GM18870 (cell line): ENCODE data around the gene NPFF.
"Not testable (repeated sequence)": the region's sequence is repeated elsewhere in the genome, so short reads cannot be mapped to it uniquely, and the experiment has no call there.

ENCODE experiments used
- ATAC-seq: cut with Tn5 transposase; IDR thresholded peaks from one replicate; pipeline ENCODE4 v1.9.1; 2021; ENCODE audit warnings: moderate library complexity; ENCODE audit not compliant: unreplicated experiment

NPFF gene

DNA sequence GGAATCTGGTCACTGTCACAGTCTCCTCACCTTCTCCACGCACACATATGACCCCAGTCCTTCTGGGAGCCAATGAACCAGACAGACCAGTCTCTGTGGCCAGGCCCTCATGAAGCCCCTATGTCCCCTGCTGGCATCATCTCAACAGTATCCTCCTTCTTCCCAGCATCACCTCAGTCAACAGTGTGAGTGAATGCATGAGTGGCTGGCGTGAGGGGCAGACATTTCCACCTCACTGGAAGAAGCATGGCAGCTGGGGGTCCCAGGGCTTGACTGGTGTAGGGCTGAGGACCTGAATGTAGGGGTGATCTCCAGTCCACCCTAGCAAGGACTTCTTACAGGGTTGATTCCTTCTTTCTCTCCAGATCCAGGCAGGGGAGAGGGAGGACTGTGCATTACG is 9.8 kb downstream of the NPFF start:
- ATAC-seq, result no peak

DNA sequence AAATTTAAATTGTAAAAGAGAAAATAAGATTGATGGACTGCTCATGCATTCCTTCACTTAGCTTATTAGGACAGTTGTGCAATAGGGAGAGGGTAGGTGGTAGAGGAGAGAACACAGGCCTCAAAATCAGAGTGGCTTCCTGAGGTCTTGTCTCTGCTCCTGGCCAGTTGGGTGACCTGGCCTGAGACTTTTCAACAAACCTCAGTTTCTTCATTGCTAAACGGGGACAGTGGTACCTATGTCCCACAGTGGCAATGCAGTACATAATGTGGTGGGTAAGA is 10.6 kb downstream of the NPFF start:
- no peak for ATAC-seq

DNA sequence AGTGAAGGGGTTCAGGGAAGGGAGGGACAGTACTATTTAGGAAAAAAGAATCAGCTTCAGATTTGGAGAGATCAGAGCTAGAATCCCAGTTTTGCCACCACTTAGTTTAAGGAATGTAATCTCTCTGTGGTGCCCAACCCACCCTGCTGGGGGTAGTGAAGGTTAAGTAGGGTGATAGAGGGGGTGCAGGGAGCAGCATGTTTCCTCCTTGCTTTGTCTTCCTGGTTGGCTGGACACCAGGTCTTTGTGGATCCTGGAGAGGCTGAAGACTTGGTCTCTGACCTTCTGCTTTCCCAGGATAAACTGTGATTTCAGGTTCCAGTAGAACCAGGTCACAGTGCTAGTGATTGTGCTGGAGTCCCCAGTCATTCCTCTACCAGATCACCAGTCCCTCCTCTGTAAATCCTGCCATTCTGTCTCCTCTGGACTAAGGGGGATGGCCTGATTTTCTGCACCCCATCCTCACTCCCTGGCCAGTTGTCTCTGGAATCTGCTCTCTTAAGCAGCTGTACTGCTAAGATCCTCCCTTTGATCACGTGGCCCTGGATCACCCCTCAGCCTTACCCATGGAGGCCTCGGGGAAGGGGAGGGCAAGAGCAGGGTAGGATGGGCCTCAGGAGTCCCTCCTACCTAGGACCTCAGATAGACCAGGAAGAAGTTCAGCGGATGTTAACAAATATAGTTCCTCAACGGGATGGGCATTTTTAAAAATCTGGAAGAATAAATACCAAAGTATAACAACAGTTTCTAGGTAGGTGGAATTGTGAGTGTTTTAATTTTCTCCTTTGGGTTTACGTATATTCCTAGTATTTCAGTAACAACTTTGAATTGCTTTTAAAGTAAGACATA is 11.2 kb downstream of the NPFF start:
- no peak for ATAC-seq

DNA sequence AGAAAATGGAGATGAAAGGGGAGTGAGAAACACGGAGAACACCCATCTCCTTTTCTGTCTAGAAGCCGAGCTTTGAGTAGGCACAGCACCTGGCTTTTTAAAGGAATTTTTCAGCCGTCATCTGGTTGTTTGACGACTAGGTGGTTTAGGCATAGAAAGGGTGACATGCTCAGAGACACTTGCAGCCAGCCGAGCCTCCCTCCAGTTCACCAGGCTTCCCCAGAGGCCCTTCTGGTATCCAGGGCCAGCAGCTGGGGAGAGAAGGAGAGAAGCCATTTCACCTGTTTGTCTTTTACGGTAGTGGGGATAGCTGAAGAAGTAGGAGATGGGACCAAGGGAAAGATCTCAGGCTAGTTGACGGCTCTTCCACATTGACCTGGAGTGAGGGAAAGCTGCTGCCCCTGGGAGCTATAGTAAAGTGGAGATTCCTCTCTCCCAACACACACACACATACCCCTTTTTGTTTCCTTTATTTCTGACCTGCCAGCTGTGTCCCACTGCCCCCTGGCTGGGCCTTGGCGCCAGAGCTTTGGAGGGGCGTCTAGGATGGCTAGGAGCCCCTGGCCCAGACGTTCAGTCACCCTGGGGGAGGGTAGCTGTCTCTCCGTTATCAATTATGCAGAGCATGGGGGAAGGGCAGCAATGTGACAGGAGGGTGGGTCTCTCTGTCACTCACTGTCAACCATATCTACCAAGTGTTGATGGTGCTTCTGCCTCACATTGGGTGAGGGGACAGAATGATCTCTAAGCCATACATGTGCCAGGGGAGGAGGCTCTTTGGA is 13.5 kb downstream of the NPFF start:
- no peak for ATAC-seq

DNA sequence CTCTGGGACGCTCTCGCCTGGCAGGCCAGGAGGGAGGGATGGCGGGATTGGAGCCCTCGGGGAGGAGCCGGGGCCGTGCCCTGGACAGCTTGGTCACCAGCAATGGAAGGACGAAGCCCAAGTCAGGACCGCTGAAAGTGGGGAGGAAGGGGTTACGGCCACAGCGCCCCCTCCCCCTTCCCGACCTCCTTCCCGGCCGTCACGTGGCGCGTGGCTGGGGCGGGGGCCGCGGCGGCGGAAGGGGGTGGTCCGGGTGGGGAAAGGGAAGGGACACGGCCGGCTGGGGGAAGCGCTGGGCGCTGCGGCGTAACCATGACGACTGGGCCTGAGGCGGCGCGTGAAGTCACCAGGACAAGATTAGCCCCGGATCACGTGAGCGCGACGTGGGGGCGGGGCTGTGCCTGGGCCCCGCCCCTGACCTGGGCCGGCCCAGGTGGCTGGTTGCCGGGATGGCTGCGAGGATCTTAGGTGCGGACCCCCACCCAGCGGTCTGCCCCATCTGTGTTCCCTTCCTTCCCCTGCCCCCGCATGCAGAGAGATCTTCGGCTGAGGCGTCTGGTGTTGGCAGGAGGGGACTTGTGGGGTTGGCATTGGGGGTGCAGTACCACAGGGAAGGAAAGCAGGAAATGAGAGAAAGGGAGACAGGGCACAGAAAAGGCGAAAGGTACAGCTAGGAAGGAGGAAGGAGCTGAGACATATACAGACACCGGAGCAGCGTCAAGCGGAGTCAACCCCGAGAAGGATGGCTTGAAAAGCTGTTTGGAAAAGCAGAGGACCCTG is 14.3 kb downstream of the NPFF start:
- ATAC-seq, result no peak

DNA sequence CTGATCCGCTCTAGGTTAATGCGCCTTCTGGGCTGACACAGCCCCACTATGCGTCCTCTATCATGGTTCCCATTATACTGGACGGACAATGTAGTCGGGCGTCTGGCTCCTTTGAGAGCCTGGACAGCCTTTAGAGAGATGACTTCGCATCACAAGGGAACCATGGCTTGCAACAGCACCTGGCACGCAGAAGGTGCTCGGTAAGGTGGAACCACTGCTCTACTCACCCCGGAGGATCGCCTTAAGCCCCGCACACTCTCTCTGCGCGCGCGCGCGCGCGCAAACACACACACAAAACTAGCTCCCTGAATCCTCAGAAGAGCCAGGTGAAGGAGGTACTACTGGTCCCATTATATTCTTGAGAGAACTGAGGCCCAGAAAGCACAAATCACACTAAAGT is 15.1 kb downstream of the NPFF start:
- ATAC-seq, result no peak

DNA sequence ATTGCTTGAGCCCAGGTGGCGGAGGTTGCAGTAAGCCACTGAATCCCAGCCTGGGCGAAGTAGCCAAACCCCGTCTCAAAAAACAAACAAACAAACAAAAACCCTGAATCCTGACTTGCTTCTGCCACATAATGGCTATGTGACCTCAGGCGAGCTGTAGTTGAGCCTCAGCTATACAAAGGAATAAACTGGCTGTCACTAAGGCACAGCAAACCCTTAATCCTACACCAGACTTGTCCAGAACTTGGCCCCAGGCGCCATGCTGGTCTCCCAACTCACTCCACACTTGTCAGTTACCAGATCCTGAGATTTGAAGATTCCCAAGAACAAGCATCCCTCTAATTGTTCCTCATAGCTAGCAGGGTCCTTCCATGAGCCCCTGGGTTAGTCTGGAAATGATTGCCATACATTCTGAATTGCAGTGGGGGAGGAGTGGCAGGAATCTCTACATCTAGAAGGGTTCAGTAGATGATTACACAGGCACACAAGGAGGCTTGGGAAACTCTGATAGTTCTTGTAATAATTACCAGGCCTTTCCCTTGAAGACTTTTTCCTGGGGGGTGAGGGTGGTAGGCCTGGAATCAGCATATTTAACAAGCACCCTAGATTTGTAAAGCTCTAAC is 17.9 kb downstream of the NPFF start:
- no peak for ATAC-seq

DNA sequence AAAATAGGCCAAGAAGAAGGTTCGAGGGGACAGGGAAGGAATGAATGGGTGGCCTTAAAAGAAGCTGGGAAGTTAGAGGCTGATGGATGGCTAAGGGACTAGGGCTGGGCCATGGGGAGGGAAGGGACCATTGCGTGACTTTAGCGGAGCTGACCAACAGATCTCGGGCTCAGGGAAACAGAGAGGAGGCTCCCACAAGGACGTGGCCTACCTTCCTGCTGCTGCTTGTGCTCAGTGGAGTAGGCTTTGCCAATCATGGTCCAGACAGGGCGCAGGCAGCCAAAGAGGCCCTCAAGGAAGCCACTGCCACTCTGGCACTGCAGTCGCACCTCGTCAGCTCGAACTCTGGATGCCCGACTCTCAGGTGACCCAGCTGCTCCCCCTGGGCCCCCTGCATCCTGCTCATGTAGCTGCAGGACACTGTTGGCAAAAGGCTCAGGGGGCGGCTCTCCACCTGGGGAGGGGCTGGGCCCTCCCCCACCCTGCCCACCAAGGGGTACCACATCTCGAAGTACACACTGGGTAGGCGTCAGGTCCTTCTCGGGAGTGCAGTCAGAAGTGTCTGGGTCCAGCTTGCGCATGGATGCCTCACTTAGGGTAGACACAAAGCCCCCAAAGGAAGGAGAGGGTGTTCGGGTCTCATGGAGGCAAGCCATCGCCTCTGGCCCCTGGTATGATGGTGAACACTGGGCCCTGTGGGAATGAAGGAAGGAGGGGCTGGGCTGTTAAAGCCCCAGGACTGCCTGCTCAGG is 20.4 kb downstream of the NPFF start:
- no peak for ATAC-seq

DNA sequence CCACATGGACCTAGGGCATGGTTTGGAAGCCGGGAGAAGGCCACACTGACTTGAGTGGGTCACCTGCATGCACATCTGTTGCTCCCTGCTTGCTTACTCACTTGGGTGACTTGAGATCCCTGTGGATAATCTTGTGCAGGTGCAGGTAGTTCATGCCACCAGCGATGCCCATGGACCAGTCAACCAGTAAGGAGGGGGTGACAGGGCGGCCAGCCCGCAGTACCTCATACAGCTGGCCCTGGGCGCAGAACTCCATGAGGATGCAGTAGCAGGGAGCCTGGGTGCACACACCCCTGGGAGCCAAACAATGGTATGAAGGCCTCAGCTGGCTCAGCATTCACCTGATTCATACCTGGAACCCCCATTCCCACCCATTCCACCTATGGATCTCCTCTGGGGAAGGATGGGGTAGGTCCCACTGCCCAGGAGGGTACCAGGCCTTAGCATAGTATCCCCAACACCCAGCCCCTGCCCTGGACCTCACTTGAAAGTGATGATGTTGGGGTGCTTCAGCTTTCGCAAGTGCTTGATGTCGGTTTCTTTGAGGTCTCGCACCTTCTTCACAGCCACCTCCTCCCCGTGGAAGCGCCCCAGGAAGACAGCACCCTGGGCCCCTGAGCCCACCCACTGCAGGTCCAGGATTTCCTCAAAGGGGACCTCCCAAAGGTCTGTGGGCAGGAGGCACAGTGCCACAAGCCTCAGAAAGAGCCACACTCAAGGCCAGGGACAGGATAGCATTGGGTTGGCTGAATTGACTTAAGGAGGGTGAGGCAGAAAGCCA is 21.1 kb downstream of the NPFF start:
- ATAC-seq, result no peak

DNA sequence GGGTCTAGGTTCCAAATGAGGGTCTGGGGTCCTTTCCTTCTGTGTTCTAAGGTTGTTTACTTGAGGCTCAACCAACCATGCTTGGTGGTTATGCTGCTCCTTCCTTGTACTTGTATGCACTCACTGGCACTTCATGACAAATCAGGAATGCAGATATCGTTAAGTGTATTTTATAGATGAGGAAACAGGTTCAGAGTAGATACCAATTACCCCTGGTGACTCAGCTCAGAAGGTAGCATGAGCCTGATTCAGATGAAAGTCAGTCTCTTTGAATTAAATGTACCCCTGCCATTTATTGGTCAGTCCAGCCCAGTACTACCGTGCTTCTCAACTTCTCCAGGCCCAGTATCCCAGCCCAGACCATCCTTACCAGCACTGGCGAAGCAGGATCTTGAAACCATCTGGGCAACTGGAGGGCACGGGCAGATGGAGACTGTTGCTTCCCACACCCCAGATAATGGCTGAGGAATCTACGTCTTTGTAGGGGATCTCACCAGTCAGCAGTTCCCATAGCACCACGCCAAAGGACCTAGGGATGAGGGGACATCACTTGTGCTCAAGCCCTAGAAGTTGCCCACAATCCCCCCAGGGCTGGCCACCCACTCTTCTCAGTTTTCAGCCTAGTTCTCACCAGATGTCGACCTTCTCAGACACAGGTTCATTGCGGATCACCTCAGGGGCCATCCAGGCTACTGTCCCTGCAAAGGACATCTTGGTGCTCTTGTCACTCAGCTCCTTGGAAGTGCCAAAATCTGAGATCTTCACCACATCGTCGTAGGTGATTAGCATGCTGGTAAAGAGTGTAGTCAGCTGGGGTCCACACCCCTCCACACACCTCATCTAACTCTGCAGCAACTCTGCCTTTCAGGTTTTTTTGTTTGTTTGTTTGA is 22.4 kb downstream of the NPFF start:
- no peak for ATAC-seq

DNA sequence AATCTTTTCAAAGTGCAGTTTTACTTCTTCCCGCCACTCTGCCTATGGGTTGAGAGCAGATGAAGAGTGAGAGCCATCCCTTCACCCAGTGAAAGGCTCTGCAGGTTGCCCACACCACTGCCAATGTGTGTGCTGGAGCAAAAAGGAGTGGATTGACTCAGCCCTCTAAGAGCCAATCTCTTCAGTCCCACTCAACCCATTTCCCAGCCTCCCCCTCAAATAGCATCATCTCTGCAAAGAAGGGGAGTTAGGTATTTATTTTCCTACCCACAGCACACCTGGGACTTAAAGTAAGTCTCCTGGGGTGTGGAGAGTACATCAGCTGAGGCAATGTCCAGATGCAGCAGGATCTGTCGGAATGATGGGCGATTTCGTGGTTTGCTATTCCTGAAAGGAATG is 23.3 kb downstream of the NPFF start:
- ATAC-seq, result no peak

DNA sequence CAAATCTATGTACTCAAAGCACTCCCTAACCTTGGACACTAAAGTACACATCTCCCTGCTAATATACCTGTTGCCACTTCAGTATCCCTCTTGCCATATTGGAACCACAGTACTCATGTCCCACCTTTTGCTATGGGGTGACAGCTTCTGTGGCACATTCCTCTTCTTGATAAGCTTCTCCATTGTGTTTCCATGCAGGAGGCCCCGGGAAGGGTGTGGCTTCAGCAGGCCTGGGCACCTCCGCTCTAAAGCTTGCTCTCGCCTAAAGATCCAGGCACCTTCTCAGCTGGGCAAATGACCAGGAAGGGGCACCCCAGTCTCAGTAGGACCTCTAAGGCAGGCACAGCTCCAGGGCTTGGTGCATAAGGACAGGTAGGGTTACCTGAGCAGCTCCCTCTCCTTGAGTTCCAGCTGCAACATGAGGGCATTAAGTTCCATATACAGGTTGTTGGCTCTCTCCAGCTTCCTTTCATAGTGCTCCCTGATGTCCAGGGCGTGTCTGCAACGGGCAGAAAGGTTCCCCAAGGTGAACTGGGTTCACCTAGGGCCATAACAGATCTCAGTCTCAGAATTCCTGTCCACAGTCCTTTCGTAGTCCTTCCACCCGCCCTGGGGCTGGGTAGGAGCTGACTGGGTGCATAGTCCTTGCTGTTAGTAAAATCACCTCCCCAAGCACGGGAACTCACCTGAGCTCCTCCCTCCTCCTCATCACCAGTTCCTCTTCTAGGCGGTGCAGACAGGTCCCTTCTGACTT is 23.9 kb downstream of the NPFF start:
- ATAC-seq, result no peak

DNA sequence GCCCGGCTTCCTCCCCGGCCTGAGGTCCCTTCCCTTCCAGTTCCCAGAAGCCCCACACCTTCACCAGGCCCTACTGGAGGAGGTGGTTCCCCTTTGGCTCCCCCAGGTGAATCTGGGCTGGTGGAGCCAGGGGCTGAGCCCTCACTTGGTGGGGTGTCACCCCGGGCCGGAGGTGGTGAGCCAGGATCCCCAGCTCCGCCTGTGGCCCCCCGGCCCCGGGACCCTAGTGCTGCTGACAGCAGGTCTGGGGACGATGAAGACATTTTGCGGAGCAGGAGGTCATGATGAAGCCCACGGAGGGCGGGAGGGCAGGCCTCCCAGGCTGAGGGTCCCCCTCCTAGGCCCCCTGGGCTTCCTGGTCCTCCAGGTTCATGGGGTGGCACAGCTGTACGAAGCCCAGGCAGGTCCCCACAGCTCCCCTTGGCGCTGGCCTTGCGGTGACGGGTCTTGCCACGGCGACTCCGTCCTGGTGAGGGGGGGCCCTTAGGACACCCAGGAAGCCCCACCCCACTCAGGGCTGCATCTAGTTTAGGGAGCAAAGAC is 24.6 kb downstream of the NPFF start:
- no peak for ATAC-seq

DNA sequence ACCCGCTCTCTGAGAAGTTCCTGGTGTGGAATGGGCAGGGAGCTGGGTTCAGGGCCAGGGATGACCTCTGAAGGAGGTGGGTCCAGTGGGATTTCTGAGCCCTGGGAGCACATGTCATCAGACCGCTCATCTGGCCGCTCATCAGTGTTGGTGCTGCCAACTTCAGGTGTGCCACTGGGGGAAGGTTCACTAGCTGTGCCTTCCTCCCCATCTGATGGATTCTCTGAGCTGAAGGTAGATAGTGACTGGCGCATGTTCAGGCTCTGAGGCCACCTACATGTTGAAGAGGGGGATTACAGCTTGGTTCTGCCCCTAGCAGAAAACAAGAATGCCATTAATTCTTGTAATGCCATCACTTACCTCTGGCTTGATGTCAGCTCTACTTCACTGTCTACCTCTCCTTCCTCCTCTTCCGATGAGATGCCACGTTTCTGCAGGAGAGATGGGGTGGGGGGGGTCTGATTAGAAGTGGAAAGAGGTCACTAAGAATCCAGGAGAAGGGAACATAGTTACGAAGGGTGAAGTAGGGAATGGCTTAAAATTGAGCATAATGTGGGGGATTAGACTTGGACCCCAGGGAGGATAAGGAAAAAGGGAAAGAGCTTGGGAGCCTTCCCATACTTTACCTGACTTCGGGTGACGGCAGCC is 25.2 kb downstream of the NPFF start:
- no peak for ATAC-seq

DNA sequence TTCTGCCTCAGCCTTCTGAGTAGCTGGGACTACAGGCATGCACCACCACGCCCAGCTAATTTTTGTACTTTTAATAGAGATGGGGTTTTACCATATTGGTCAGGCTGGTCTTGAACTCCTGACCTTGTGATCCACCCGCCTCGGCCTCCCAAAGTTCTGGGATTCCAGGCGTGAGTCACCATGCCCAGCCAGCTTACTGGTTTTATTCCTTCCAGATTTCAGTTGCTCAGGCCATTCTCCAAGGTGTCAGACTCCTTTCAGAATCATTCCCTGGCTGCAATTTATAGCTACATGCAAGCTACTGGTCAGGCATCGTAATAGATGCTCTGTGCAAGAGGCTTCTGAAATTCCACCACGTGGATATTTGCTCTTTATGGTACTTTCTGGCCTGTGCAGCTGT is 25.8 kb downstream of the NPFF start:
- not testable (repeated sequence) for ATAC-seq

DNA sequence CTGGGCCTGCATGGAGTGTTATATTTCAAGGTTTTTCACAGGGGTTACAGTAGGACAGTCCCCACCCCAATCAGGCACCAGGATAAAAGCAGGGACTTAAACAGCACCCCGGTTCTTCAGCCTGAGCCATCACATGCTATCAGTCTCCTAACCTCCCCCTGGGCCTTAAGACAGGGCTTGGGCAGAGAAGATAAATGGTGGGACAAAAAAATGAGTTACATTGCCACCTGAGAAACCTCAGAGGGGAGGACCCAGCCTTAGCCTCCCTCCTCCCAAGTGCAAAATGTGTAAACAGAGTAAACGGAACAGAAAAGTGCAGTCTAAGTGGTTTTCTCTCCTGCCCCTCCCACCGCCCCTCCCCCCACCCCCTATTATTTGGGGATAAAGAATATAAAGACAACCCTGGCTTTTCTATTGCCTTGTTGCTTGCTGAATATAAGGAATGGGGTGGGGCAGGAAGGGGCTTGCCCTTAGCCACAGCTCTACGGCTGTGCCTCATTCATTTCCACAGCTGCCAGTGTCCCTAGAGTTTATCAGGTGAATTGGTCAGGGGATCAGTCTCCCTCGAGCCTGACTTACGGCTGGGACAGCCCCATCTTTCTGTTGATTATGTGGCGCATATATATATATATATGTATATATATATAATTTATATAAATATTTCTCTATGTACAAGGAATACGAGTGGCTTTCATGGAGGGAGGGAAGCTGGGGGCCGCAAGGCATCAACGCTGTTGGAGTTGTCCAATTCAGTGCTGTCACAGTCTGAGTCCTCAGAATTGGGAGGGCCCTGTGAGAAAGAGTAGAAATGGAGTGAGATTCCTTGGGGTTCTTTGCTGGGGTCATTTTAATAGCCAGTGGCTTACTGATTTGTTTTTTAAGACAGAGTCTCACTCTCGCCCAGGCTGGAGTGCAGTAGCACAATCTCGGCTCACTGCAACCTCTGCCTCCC is 26.5 kb downstream of the NPFF start:
- ATAC-seq, result no peak
